ENCODE measurements around the gene TIAM1.

Gene TIAM1

GRCh38 chr21:31072533-31072932 is 271.5 kb downstream of the TIAM1 start:
- H3K27me3 ChIP-seq (ENCODE audit: insufficient read depth, low read length): no peaks in the 10 kb centered on the region
- H3K9me3 ChIP-seq (ENCODE audit: insufficient read depth, low read depth, low read length): no peaks in the 10 kb centered on the region
- WGBS: 75% methylated on average over 4 of the region's 4 CpGs
- H3K36me3 ChIP-seq (ENCODE audit: insufficient read depth, low read length): no peaks in the 10 kb centered on the region
- no peak overlapping the region for H3K9ac ChIP-seq (ENCODE audit: low read depth, low read length)
- H3K27ac ChIP-seq (ENCODE audit: low read depth, low read length): no peak overlapping the region
- H3K4me1 ChIP-seq (ENCODE audit: insufficient read depth, low read length): no peaks in the 10 kb centered on the region
- H3K4me3 ChIP-seq (ENCODE audit: low read length): no peak overlapping the region

Data from HUES64 (cell line).